ENCODE measurements around the gene COL23A1.

Gene COL23A1

GRCh38 chr5:178249191-178249989 is 340.8 kb downstream of the COL23A1 start (continued):
- no peak for TF ChIP-seq ZBTB8A (tag by site-specific recombination; IDR thresholded peaks at IDR 0.05)
- no peak for TF ChIP-seq ZBTB26 (tag by site-specific recombination; optimal IDR thresholded peaks at IDR 0.05)
- TF ChIP-seq ZNF175 (tag by site-specific recombination; IDR thresholded peaks at IDR 0.05) = no peak
- peak; percentile 53; the same call in 1 of the 2 replicates for TF ChIP-seq ZSCAN4 (tag by site-specific recombination; IDR thresholded peaks at IDR 0.05)
- TF ChIP-seq TCF7L2 (IDR thresholded peaks at IDR 0.05; ENCODE audit: borderline replicate concordance, low read depth, low read length) = no peak
- TF ChIP-seq KLF8 (tag by site-specific recombination; IDR thresholded peaks at IDR 0.05) = no peak
- TF ChIP-seq ZNF214 (tag by site-specific recombination; IDR thresholded peaks at IDR 0.05; ENCODE audit: borderline replicate concordance) = no peak
- no peak for TF ChIP-seq ZNF239 (tag by site-specific recombination; IDR thresholded peaks at IDR 0.05)
- TF ChIP-seq ZNF169 (tag by site-specific recombination; IDR thresholded peaks at IDR 0.05) = no peak
- TF ChIP-seq ZSCAN5A (tag by site-specific recombination; IDR thresholded peaks at IDR 0.05) = no peak
- TF ChIP-seq ZNF596 (tag by site-specific recombination; IDR thresholded peaks at IDR 0.05) = peak; percentile 78
- no peak for TF ChIP-seq GLI4 (tag by site-specific recombination; IDR thresholded peaks at IDR 0.05)
- 0 out of 2 replicates have a peak, but pooled peaks have one; percentile 24 for TF ChIP-seq KLF1 (tag by site-specific recombination; IDR thresholded peaks at IDR 0.05)

GRCh38 chr5:178248750-178249149 is 341.4 kb downstream of the COL23A1 start:
- CTCF ChIA-PET = interaction anchor here (1.6 kb wide), 1 partner anchor 35 kb away, joined by 4 read pairs; no protein-coding TSS in a partner anchor
- Histone ChIP-seq H3K27ac (ENCODE audit: extremely low read depth, low read depth, low read length) (no peak overlapping the region), H3K4me3 (ENCODE audit: low read depth, low read length) (no peak overlapping the region), H3K4me1 (ENCODE audit: control insufficient read depth, insufficient read depth, low read length) (no peaks in the 10 kb centered on the region), H3K36me3 (ENCODE audit: control insufficient read depth in 2 of 2, insufficient read depth in 1 of 2, low read length in 2 of 2) (no peaks in the 10 kb centered on the region), H3K9me3 (ENCODE audit: control insufficient read depth, insufficient read depth, low read depth, low read length) (no peaks in the 10 kb centered on the region)
- POLR2A ChIA-PET = no interaction called here
- TF ChIP-seq KLF8 (tag by site-specific recombination; IDR thresholded peaks at IDR 0.05) (no peak), ZNF266 (tag by site-specific recombination; IDR thresholded peaks at IDR 0.05; ENCODE audit: low read depth) (no peak), ZNF423 (tag by site-specific recombination; IDR thresholded peaks at IDR 0.05) (no peak), ZNF518A (tag by site-specific recombination; conservative IDR thresholded peaks at IDR 0.05; ENCODE audit: low read depth) (no peak), YY1 (tag by site-specific recombination; IDR thresholded peaks at IDR 0.05) (no peak), ZNF37A (tag by site-specific recombination; IDR thresholded peaks at IDR 0.05) (no peak), ZNF416 (tag by site-specific recombination; IDR thresholded peaks at IDR 0.05) (no peak)

All from HEK293 (cell line).